Urothelium cell line (cell line): Measurements from ENCODE around the gene RPN1.
"Not testable (repeated sequence)": the region's sequence is repeated elsewhere in the genome, so short reads cannot be mapped to it uniquely, and the experiment has no call there.

Source experiments
- DNase-seq: peaks from one replicate; pipeline ENCODE4 v3.0.0; 2011; ENCODE audit warnings: low spot score, mixed read lengths
- FAIRE-seq: peaks from 2 replicates; lab custom pipeline; 2011; peaks lifted over from hg19 to GRCh38; lab: Jason Lieb, UNC

Gene RPN1

GRCh38 chr3:128650096-128651050, at the start of gene RPN1:
Gene RPN1 (minus strand): TSS chr3:128650818. CDS start chr3:128650800, 18 bp downstream.
- FAIRE-seq (no peak), DNase-seq (peak; percentile 94)

GRCh38 chr3:128698211-128699047, 47.8 kb upstream of the RPN1 start:
- no peak for FAIRE-seq

GRCh38 chr3:128697341-128697740, 46.7 kb upstream of the RPN1 start:
- FAIRE-seq, result no peak
- DNase-seq, result no peak

More at GRCh38 chr3:128698211-128699047, 47.8 kb upstream of the RPN1 start:
- no peak for DNase-seq

GRCh38 chr3:128693696-128694095, 43.1 kb upstream of the RPN1 start:
- DNase-seq (no peak), FAIRE-seq (no peak)

GRCh38 chr3:128689060-128689459, 38.4 kb upstream of the RPN1 start:
- FAIRE-seq (no peak), DNase-seq (no peak)

GRCh38 chr3:128686465-128686864, 35.8 kb upstream of the RPN1 start:
- DNase-seq (no peak), FAIRE-seq (no peak)

GRCh38 chr3:128684986-128685726, 34.5 kb upstream of the RPN1 start:
- FAIRE-seq, result no peak
- no peak for DNase-seq

- DNase-seq, result no peak
- no peak for FAIRE-seq
These were observed 33.3 kb upstream of the RPN1 start for GRCh38 chr3:128683957-128684356.

GRCh38 chr3:128681369-128681829, 30.8 kb upstream of the RPN1 start:
- no peak for FAIRE-seq
- no peak for DNase-seq

GRCh38 chr3:128680603-128681368, 30.2 kb upstream of the RPN1 start:
- peak; percentile 97 for DNase-seq
- FAIRE-seq, result peak; percentile 84

- no peak for DNase-seq
- FAIRE-seq, result no peak
These were observed 28.7 kb upstream of the RPN1 start for GRCh38 chr3:128679338-128679737.

- not testable (repeated sequence) for FAIRE-seq, DNase-seq
These were observed 25.2 kb upstream of the RPN1 start for GRCh38 chr3:128675802-128676201.

GRCh38 chr3:128674161-128674784, 23.7 kb upstream of the RPN1 start:
- no peak for FAIRE-seq
- no peak for DNase-seq

- DNase-seq (no peak), FAIRE-seq (no peak)
These were observed 17.0 kb upstream of the RPN1 start for GRCh38 chr3:128667641-128668040.

- DNase-seq, result no peak
- FAIRE-seq, result no peak
These were observed 14.9 kb upstream of the RPN1 start for GRCh38 chr3:128665362-128666021.

- FAIRE-seq (no peak), DNase-seq (no peak)
These were observed 12.5 kb upstream of the RPN1 start for GRCh38 chr3:128663151-128663550.

- no peak for FAIRE-seq
- no peak for DNase-seq
These were observed 4.9 kb upstream of the RPN1 start for GRCh38 chr3:128655531-128655930.

- DNase-seq, FAIRE-seq: not testable (repeated sequence)
These were observed 3.6 kb upstream of the RPN1 start for GRCh38 chr3:128653993-128654805.
